NCI-H446 treated with DMSO at 0.1 percent for 48 hours (cell line): ENCODE results near the gene PRKRA.
"Not testable (repeated sequence)": the region's sequence is repeated elsewhere in the genome, so short reads cannot be mapped to it uniquely, and the experiment has no call there.

Experiments
- DNase-seq: peaks from one replicate; lab custom pipeline; 2025; lab: John Stamatoyannopoulos, UW

PRKRA gene

DNA sequence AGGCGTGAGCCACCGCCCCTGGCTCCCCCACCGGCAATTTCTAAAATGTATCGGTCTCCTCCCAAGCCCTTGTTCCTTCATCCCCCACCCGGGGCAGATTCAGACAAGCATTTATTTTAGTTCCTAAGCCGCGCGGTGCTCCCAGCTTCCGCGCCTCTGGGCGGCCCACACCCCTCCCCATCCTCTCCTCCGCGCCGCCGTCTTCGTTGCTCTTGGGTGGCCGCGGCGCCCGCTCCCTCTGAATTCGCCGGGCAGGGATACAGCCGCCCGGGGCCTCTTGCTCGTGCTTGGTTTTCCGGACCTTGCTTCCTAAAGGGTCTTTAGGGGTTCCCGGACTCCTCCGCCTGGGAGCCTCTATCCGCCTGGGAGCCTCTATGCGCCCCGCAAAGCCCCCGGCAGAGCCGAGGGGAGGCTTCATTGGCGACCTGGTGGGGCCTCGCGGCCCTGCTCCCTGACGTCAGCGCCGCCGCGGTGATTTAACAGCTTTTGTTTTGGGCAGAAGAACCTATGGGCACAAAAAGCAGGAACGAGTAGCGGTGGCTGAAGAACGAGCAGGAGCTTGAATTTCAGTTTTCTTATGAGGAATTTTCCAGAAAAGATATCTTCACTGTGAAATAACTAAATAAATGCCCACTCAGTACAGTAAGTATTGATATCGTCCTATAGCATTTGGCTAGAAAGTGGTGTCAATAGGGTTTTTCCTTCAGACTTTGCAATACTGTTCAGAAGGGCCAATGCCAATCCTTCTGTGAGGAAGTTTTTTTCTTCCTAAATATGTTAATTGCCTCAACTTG is 37.3 kb downstream of the PRKRA start:
- peak; percentile 72 for DNase-seq

DNA sequence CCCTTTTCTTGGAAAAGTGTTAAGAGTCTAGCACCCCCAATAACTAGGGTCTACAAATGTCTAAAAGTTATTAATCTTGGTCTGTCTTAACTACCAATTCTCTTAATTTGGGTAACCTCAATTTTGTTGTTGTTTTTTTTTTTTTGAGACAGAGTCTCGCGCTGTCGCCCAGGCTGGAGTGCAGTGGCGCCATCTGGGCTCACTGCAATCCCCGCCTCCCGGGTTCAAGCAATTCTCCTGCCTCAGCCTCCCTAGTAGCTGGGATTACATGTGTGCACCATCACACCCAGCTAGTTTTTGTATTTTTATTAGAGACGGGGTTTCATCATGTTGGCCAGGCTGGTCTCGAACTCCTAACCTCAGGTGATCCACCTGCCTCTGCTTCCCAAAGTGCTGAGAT is 38.5 kb downstream of the PRKRA start:
- not testable (repeated sequence) for DNase-seq

DNA sequence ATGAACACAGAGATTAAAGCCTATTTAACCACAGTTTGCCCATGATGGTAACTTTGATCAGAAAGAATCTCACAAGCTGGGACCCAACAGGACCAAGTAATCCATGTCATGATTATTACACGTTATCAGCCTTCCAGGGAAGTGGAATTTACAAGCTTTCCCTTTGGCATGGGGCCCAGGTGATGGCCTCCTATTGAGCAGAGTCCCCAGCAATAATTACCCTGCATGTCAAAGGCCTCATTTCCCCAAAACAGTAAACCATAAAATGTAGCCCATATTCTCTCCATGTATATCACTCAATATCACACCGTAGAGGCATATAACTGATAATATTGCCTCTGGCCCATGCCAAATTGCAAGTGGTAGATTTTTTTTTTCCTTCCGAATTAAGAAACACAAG is 38.9 kb downstream of the PRKRA start:
- DNase-seq, result no peak

DNA sequence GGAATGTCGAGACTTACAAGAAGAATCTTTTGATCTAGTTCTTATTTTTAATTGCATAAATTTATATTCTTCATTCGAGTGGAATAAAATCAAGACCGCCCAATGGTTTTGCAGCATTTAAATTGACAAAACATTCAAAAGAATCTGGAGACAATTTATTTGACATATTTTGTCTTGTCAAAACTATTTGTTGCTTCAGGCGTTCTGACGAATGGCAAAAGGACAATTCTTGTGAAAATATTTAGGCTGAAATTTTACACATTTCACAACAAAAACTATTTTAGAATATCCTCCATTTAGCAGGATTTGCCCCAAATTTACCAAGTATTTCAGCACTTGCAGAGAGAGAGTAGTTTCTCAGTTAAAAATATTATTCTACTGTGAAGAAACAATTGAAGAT is 41.7 kb downstream of the PRKRA start:
- no peak for DNase-seq

DNA sequence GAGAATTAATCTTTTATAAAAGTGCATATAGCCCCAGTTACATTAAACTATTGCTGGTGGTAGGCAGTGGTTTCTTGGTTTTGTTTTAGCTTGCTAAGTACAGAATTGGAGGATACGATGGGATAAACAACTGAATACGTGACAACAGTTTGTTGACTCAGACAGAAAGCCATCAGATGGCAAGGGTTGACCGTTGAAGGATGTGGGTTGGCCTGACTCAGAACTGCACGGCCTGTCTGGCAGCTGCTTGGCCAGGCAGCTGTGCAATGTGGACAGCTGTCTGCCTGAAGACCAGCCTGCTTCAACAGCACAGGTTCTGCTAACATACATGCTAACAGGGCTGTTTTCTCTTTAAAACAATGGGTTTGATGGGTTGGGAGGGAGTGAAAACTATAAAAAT is 46.6 kb downstream of the PRKRA start:
- DNase-seq, result peak; percentile 3

DNA sequence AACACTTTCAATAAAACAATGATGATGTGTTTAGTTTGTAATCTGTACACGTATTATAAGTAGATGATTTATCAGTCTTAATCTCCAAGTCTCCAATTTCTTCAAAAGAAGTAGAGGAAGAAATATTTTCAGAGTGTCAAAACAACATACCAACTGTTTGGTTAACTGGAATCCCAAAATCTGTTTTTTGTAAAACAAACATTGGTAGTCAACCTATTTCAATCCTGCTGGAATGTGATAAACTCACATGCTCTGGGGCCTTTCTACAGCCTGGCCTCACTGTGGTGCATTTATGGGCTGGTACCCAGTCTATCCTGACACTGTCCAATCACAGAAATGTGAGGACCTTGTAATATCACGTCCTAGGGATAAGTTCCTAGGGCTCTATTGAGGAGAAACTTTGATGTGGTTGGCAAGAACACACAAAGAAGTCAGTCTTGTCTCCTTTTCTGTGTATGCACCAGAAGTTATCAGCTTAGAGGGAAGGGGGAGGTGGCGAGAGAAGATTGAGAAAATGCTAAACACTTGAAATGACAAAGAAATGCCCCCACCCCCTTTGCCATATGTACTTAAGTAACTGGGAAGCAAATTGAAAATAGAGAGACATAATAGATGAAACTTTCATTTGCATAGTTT is 47.2 kb downstream of the PRKRA start:
- no peak for DNase-seq

DNA sequence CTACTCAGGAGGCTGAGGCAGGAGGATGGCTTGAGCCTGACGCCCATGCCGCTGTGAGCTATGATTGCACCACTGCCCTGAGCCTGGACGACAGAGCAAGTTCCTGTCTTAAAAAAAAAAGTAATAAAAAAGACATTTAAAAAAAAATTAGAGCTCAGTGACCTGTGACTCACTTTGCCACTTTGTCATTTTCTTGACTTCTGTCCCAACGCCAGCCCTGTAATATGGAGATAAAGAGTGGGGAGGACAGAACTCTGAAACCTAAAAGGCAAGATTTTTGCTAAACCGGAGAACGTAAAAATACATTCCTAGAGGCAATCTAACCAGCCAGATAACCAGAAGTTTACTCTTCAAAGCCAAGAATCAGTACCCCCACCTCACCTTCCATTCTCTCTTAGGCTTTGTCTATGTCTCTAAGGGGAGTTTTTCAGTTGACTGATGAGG is 49.0 kb downstream of the PRKRA start:
- DNase-seq, result no peak

DNA sequence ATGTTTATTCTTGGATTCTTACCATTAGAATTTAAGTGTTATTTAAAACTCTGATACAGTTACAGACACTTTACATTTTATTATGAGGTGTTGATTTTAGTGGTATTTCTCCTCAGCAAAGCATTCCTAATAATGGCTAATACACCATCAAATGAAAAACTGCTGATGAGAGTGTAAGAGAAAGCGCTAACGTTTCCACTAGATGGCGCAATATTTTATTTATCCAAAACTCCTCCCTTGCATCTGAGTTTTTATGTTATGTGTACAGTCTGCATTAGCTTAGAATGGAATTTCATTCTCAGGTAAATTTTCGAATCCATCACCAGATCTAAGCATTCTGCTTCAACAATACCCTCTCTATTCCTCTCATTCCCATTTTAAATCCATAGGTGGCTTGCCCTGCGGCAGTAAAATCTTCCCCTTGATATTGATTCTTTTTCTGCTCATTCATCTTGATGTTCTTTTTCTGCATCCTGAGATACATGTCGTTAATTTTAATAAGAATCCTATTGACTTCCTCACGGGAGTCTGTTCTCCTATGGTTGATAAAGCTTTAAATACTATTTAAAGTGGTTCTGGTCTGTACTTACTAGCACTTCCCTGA is 53.9 kb downstream of the PRKRA start:
- peak; percentile 1 for DNase-seq

DNA sequence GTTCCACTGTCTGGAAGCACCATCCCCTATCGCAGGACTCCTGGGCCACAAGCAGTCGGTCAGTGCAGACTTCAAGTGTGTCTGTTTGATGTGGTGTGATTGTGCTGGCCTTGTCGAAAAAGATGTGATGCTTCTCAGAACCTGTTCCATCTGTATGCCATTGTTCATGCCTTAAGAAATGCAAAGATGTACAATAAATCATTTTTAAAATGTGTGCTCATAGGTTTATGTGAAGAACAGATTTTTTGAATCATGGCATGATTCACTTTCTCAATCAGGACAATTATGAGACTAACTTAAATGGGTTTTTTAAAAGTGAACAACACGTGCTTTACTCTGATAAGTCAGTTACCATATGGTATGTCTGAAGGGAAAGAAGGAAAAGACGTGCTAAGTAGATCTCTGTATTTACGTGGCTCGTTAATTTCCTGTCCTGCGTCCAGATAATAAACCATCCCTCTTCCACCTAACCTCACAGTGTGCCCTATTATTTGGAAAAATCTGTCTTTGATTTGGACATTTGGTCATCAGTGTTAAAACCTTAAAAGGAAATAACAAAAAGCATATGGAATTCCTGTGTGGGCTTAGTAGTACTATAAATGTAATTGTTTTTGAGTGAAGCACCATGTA is 54.9 kb downstream of the PRKRA start:
- no peak for DNase-seq

DNA sequence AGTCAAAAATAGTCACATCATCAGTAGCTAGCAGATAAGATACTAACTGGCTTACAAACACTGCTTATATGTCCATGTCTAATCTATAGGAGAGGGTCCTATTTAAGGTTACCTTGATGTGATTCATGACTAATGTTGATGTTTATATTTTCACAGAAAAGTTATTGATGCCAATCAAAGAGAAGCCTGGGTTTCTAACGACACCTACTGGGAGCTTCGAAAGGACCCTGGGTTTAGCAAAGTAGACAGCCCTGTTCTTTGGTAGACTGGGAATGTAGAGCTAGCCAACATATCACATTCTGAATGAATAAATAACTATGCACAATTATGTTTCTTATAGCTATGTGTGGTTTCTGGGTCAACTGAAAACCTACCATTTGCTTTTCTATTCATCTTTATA is 55.7 kb downstream of the PRKRA start:
- DNase-seq, result no peak

DNA sequence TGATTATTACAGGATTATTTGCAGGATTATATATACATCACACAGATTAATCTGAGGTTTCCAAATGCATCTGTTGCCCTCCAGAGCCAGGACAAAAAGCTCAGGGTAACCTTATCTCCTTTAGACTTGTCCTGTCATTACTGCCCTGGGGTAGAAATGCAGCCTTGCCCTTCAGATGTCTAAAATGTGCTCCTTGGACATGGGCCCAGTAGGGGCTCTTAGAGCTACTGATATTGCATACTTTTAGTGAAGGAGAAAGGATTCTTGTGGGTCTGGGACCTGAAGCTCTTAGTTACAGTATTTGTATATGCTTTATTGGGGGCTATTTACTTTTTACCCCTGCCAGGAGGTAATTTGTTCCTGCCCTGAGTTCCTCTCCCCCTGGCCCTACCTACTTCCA is 56.1 kb downstream of the PRKRA start:
- DNase-seq, result no peak

DNA sequence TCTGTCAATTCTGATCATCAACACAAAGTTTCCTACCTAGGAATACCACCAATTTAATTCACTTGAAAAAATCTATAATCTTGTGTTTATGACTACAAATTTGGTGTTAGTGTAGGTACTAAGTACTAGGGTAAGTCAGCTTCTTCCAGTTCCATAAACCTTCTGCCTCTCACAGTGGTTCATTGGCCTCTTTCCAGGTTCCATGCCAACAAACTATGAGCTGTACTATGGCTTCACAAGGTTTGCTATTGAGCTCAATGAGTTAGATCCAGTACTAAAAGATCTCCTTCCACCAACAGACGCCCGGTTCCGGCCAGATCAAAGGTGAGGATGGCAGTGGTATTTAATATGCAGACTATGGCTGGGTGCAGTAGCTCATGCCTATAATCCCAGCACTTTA is 58.8 kb downstream of the PRKRA start:
- no peak for DNase-seq

DNA sequence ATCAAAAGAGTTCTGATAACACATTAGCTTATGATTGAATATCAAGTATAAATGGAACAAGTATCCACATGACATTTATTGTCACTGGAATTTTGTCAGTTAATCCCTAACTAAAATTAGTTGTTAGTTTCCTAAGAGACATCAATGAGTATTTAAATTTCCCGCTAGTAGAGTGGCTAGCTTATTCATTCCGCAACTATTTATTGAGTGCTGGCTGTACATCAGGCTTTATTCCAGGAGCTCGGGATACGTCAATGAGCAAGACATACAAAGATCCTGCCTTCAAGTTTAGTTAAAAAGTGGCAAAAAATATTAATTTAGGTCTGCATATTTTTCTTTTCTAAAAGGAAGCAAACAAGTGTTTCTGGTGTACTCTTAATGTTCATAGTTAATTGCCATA is 59.3 kb downstream of the PRKRA start:
- DNase-seq, result no peak

DNA sequence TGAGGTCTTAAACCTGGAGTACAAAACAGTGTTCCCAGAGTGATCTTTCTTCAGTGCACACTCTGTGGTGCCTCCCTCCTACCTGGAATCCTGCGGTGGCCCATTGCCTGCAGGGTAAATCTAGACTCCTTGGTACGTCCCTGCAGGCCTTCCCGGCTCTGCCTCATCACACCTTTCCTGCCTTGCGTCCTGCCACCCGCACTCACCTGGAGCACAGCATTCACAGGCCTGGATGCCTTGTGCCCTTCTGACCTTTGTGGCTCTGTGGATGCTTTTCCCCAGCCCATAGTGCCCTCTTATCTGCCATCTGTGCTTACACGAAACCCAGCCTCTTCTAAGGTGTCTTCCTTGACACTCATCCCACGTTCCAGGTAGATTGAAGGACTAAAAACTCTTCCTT is 62.7 kb downstream of the PRKRA start:
- no peak for DNase-seq

DNA sequence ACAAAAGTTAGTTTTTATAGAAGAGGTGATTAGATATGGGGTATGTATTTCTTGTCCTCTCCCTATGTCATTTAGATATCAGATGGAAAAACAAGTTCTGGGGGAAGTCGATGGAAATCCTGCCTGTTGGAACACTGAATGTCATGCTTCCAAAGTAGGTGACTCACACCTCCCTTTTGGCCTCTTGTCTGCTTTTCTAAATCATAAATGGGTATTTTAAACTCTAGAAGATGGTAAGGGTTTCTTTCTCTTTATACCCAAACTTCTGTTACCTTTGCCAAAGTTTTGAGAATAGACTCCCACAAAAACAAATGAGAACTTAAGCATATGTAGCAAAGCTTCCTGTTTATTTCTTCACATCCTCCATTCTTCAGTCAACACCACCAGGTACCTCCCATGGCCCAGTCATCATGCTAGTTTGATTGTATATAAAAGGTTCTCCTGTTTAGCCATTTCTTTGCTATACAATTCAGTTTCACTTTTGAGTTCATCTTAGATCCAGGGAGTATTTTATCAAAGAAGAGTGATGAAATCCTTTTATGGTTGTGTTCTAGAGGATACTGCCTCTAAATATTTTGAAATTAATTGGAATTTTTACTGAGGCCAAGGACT is 63.9 kb downstream of the PRKRA start:
- no peak for DNase-seq

DNA sequence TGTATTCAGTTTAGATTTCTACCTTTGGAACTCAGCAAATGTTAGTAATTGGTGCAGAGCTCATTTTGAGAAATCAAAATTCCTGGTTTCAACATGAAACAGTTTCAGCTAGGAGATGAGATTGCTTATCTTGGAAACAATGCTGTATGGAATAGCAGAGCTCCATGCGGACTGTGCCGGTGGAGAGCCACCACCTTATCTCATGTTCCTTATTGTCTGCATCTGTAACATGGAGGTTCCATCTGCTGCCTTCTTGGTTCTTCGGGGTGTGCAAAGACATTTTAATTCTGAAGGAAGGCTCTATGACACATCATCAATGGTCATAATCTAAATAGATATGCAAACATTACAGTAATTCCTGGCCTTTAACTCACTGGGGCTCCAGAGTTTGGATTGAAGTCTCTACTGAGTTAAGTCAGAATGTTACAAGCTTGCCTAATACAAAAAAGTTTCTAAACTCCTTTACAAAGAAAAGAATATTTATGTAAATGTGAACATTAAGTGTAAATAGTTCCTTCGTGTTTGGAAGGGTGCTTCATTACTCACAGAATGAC is 65.3 kb downstream of the PRKRA start:
- no peak for DNase-seq

DNA sequence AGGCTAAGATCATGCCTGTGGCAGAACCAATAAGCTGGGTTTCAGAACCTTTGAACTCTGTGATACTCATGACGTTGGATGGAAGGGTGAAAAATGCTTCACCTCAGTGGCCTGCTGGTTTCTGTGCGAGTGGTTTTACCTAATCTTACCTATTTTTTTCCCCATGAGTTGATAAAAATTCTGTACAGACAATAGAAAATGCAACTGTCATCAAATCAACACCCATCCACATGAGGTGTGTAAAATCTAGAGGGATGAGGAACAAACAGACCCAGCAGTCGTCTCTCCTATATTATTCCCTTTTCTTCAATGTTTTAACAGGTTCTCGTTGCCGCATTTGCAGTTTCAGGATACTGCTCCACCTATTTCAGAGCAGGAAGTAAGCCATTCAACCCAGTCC is 67.3 kb downstream of the PRKRA start:
- no peak for DNase-seq
